Epidermal melanocyte (primary cell): Measurements from ENCODE around the gene USP10.

Experiments used
- DNase-seq: peaks from one replicate; pipeline ENCODE4 v3.0.0; 2011; ENCODE audit warnings: low spot score; ENCODE audit not compliant: insufficient read length

The USP10 gene

GRCh38 chr16:84699712-84700445 is at the start of gene USP10:
USP10 (plus strand) TSS chr16:84700000; CDS start chr16:84700091, 91 bp downstream.
- DNase-seq: peak; percentile 86

- peak; percentile 92 for DNase-seq
Measured at GRCh38 chr16:84650062-84650991, 49.5 kb upstream of the USP10 start.

- no peak for DNase-seq
Measured at GRCh38 chr16:84652566-84652965, 47.2 kb upstream of the USP10 start.

GRCh38 chr16:84654238-84654637 is 45.6 kb upstream of the USP10 start:
- DNase-seq: no peak

- DNase-seq: no peak
Measured at GRCh38 chr16:84654998-84655397, 44.8 kb upstream of the USP10 start.

- DNase-seq: no peak
Measured at GRCh38 chr16:84656649-84657048, 43.2 kb upstream of the USP10 start.

- DNase-seq: no peak
Measured at GRCh38 chr16:84657229-84657837, 42.5 kb upstream of the USP10 start.

GRCh38 chr16:84658690-84659089 is 41.1 kb upstream of the USP10 start:
- no peak for DNase-seq

GRCh38 chr16:84659656-84660300 is 40.0 kb upstream of the USP10 start:
- DNase-seq: no peak

GRCh38 chr16:84660973-84661372 is 38.8 kb upstream of the USP10 start:
- no peak for DNase-seq

GRCh38 chr16:84661418-84662060 is 38.3 kb upstream of the USP10 start:
- DNase-seq: no peak

- no peak for DNase-seq
Measured at GRCh38 chr16:84662471-84662870, 37.3 kb upstream of the USP10 start.

GRCh38 chr16:84663433-84664101 is 36.2 kb upstream of the USP10 start:
- DNase-seq: no peak

- DNase-seq: no peak
Measured at GRCh38 chr16:84665359-84665758, 34.4 kb upstream of the USP10 start.

GRCh38 chr16:84665843-84666242 is 34.0 kb upstream of the USP10 start:
- no peak for DNase-seq

GRCh38 chr16:84667600-84668309 is 32.0 kb upstream of the USP10 start:
- DNase-seq: no peak

GRCh38 chr16:84670063-84670462 is 29.7 kb upstream of the USP10 start:
- no peak for DNase-seq

- DNase-seq: peak; percentile 80
Measured at GRCh38 chr16:84672276-84673202, 27.3 kb upstream of the USP10 start.

GRCh38 chr16:84673203-84673535 is 26.6 kb upstream of the USP10 start:
- DNase-seq: no peak
